Measurements from ENCODE around the gene PRKCA. TPM values are rescaled to one million over a fixed set of nuclear protein-coding genes. Genes with fewer than 3 reads are reported as not detected.
A peak's percentile ranks its signal among the peaks of the same experiment; 100 is the strongest.

PRKCA gene
- total and polyA plus RNA-seq, 9 donors = 9.1 to 67.6 (median 37.2) TPM

- Histone ChIP-seq H3K4me3 (no peak overlapping the region), H3K36me3 (no peaks in the 10 kb centered on the region), H3K9me3 (no peaks in the 10 kb centered on the region), H3K4me1 (ENCODE audit: insufficient read depth) (peaks cover 2% of the 10 kb centered on the region), H3K27ac (no peak overlapping the region), H3K27me3 (no peaks in the 10 kb centered on the region)
- 65 to 84% (median 69%) methylated on average over 3 of the region's 3 CpGs for WGBS, 3 donors
- DNase-seq = peak in 1 of 5 donors; percentile 26
- TF ChIP-seq POLR2A (IDR thresholded peaks at IDR 0.05) (no peak), CTCF (IDR thresholded peaks at IDR 0.05) (no peak), EP300 (IDR thresholded peaks at IDR 0.05) (no peak)
- intact Hi-C loops (cut with DNase I) = no loop called here
Observed at GRCh38 chr17:66420961-66421371, 118.6 kb downstream of the PRKCA start.

- Histone ChIP-seq H3K4me3 (no peak overlapping the region), H3K9me3 (no peaks in the 10 kb centered on the region), H3K4me1 (ENCODE audit: insufficient read depth) (no peaks in the 10 kb centered on the region), H3K36me3 (no peaks in the 10 kb centered on the region), H3K27me3 (no peaks in the 10 kb centered on the region), H3K27ac (no peak overlapping the region)
- 90 to 96% (median 92%) methylated on average over 2 of the region's 2 CpGs for WGBS, 3 donors
- intact Hi-C loops (cut with DNase I) = no loop called here
- no peak for TF ChIP-seq EP300 (IDR thresholded peaks at IDR 0.05)
- no peak for TF ChIP-seq CTCF (IDR thresholded peaks at IDR 0.05)
- TF ChIP-seq POLR2A (IDR thresholded peaks at IDR 0.05) = no peak
- no peak for DNase-seq
Observed at GRCh38 chr17:66422186-66422585, 119.8 kb downstream of the PRKCA start.

- DNase-seq = no peak
- Histone ChIP-seq H3K36me3 (no peaks in the 10 kb centered on the region), H3K27ac (no peak overlapping the region), H3K9me3 (no peaks in the 10 kb centered on the region), H3K4me1 (ENCODE audit: insufficient read depth) (no peaks in the 10 kb centered on the region), H3K4me3 (no peak overlapping the region), H3K27me3 (no peaks in the 10 kb centered on the region)
- intact Hi-C loops (cut with DNase I) = no loop called here
- TF ChIP-seq CTCF (IDR thresholded peaks at IDR 0.05) (no peak), EP300 (IDR thresholded peaks at IDR 0.05) (no peak), POLR2A (IDR thresholded peaks at IDR 0.05) (no peak)
- 59 to 65% (median 61%) methylated on average over 10 of the region's 10 CpGs for WGBS, 3 donors
Observed at GRCh38 chr17:66423056-66423955, 120.9 kb downstream of the PRKCA start.

- 94 to 97% (median 95%) methylated on average over 12 of the region's 12 CpGs for WGBS, 3 donors
Observed at GRCh38 chr17:66425756-66426396, 123.5 kb downstream of the PRKCA start.

More at GRCh38 chr17:66425756-66426396, 123.5 kb downstream of the PRKCA start:
- no peak overlapping the region for H3K27ac ChIP-seq
- no peak overlapping the region for H3K4me3 ChIP-seq
- intact Hi-C loops (cut with DNase I) = no loop called here
- peaks cover 5% of the 10 kb centered on the region for H3K4me1 ChIP-seq (ENCODE audit: insufficient read depth)
- no peaks in the 10 kb centered on the region for H3K36me3 ChIP-seq
- no peaks in the 10 kb centered on the region for H3K27me3 ChIP-seq
- no peaks in the 10 kb centered on the region for H3K9me3 ChIP-seq
- no peak for DNase-seq
- no peak for TF ChIP-seq CTCF (IDR thresholded peaks at IDR 0.05)
- TF ChIP-seq POLR2A (IDR thresholded peaks at IDR 0.05) = no peak
- no peak for TF ChIP-seq EP300 (IDR thresholded peaks at IDR 0.05)

All from ovary (tissue), 9 donors.